Measurements from ENCODE around the gene ACTR2. TPM values are rescaled to one million over a fixed set of nuclear protein-coding genes. Genes with fewer than 3 reads are reported as not detected.
"Not testable (repeated sequence)": the region's sequence is repeated elsewhere in the genome, so short reads cannot be mapped to it uniquely, and the experiment has no call there.

Gene ACTR2
- 100 to 1,000 TPM in 11 of 12 donors, not detected in 1; 111 to 169 (median 127) TPM for polyA plus RNA-seq (ENCODE audit: insufficient read length in 12 of 12)
- long read RNA-seq, donor 1, transcript ACTR2-201 (9 exons, 3,861 nt) = major isoform, 24 of 145 reads
- long read RNA-seq, donor 1, partial matches to known transcripts = 121 of 145 reads
- long read RNA-seq, donor 1, other reads (novel, unspliced or antisense) = 0 of 145 reads
- long read RNA-seq, donor 2, transcript ACTR2-201 (9 exons, 3,861 nt) = major isoform, 30 of 43 reads
- long read RNA-seq, donor 2, partial matches to known transcripts = 0 of 43 reads
- long read RNA-seq, donor 2, other reads (novel, unspliced or antisense) = 11 of 43 reads
- long read RNA-seq, donor 3, transcript ACTR2-201 (9 exons, 3,861 nt) = major isoform, 17 of 17 reads
- long read RNA-seq, donor 3, partial matches to known transcripts = 0 of 17 reads
- long read RNA-seq, donor 3, other reads (novel, unspliced or antisense) = 0 of 17 reads
- long read RNA-seq, donor 4, transcript ACTR2-201 (9 exons, 3,861 nt) = major isoform, 9 of 34 reads
- long read RNA-seq, donor 4, partial matches to known transcripts = 25 of 34 reads
- long read RNA-seq, donor 4, other reads (novel, unspliced or antisense) = 0 of 34 reads
- long read RNA-seq, donor 5, transcript ACTR2-201 (9 exons, 3,861 nt) = major isoform, 34 of 42 reads
- long read RNA-seq, donor 5, partial matches to known transcripts = 8 of 42 reads
- long read RNA-seq, donor 5, other reads (novel, unspliced or antisense) = 0 of 42 reads
- long read RNA-seq, donor 6, transcript ACTR2-201 (9 exons, 3,861 nt) = major isoform, 14 of 14 reads
- long read RNA-seq, donor 6, partial matches to known transcripts = 0 of 14 reads
- long read RNA-seq, donor 6, other reads (novel, unspliced or antisense) = 0 of 14 reads
- long read RNA-seq, donor 7, transcript ACTR2-201 (9 exons, 3,861 nt) = major isoform, 13 of 20 reads
- long read RNA-seq, donor 7, partial matches to known transcripts = 0 of 20 reads
- long read RNA-seq, donor 7, other reads (novel, unspliced or antisense) = 7 of 20 reads
- long read RNA-seq, donor 8, transcript ACTR2-201 (9 exons, 3,861 nt) = major isoform, 26 of 63 reads
- long read RNA-seq, donor 8, partial matches to known transcripts = 28 of 63 reads
- long read RNA-seq, donor 8, other reads (novel, unspliced or antisense) = 8 of 63 reads
- long read RNA-seq, donor 9, transcript ACTR2-201 (9 exons, 3,861 nt) = major isoform, 18 of 24 reads
- long read RNA-seq, donor 9, partial matches to known transcripts = 6 of 24 reads
- long read RNA-seq, donor 9, other reads (novel, unspliced or antisense) = 0 of 24 reads
- long read RNA-seq, donor 10, transcript ACTR2-201 (9 exons, 3,861 nt) = major isoform, 25 of 72 reads
- long read RNA-seq, donor 10, partial matches to known transcripts = 40 of 72 reads
- long read RNA-seq, donor 10, other reads (novel, unspliced or antisense) = 7 of 72 reads
- long read RNA-seq, donor 11, transcript ACTR2-201 (9 exons, 3,861 nt) = major isoform, 24 of 32 reads
- long read RNA-seq, donor 11, partial matches to known transcripts = 0 of 32 reads
- long read RNA-seq, donor 11, other reads (novel, unspliced or antisense) = 7 of 32 reads

DNA sequence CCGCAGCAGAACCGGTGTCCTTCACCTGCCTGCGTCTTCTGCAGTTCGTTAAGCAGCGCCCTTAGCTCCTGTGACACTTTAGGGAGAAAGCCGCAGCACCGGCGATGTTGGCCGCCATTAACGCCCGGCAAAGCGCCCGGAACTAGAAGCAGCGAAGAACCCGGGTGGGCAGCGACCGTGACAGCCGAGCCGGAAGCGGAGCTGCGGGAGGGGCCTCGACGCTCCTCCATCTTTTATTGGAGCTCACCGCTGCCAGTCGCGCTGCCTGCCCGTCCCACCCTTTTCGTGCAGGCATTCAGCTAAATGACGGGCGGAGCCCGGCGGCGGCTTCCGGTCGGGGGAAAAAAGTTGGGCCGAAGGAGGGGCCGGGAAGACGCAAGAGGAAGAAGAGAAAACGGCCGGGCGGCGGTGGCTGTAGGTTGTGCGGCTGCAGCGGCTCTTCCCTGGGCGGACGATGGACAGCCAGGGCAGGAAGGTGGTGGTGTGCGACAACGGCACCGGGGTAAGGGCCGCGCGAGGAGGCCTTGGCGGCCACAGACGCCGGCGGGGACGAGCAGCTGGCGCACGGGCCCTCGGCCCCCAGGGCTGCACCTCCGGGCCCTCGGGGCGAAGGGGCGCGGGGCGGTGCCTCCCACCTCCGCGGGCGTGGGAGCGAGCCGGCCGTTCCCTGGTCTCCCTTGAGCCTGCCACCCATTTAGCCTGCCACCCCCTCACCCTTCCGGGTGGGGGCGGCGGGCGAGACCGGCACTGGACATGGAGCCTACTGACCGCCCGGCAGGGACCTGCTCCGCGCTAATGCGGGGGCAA lies at the start of gene ACTR2:
Gene ACTR2, plus strand, starts transcription at position 376 of the 807 bp plus-strand sequence. Its CDS starts 79 bp downstream, at position 455.
- peak; percentile 96 for DNase-seq

DNA sequence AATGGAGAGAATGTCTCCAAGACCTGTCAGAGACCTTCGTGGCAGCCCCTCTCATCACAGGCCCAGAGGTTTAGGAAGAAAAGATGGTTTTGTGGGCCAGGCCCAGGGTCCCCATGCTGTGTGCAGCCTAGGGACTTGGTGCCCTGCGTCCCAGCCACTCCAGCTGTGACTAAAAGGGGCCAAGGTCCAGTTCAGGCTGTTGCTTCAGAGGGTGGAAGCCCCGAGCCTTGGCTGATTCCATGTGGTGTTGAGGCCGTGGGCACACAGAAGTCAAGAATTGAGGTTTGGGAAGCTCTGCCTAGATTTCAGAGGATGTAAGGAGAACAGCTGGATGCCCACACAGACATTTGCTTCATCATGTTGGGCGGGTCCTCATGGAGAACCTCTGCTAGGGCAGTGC lies 45.1 kb upstream of the ACTR2 start:
- DNase-seq = no peak

DNA sequence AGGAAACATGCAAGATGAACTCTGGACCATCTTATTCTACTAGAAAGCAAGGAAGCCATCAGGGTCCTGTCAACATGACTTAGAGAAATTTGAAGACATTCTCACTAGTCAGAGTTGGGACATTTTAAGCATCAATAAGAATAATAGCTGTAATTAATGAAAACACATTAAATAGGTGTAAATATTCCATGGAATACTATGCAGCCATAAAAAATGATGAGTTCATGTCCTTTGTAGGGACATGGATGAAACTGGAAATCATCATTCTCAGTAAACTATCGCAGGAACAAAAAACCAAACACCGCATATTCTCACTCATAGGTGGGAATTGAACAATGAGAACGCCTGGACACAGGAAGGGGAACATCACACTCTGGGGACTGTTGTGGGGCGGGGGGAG lies 44.2 kb upstream of the ACTR2 start:
- not testable (repeated sequence) for DNase-seq

DNA sequence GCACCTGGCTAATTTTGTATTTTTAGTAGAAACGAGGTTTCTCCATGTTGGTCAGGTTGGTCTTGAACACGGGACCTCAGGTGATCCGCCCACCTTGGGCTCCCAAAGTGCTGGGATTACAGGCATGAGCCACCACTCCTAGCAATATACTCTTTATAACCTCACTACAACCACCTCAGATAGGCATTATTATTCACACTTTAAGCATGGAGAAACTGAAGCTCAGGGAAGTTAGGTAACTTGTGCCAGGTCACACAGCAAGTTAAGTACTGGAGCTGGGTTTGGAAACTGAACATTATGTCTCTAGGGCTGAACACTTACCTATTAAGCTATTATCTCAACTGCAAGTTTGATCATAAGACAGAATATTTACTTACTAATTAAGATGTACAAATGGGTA lies 42.6 kb upstream of the ACTR2 start:
- no peak for DNase-seq

DNA sequence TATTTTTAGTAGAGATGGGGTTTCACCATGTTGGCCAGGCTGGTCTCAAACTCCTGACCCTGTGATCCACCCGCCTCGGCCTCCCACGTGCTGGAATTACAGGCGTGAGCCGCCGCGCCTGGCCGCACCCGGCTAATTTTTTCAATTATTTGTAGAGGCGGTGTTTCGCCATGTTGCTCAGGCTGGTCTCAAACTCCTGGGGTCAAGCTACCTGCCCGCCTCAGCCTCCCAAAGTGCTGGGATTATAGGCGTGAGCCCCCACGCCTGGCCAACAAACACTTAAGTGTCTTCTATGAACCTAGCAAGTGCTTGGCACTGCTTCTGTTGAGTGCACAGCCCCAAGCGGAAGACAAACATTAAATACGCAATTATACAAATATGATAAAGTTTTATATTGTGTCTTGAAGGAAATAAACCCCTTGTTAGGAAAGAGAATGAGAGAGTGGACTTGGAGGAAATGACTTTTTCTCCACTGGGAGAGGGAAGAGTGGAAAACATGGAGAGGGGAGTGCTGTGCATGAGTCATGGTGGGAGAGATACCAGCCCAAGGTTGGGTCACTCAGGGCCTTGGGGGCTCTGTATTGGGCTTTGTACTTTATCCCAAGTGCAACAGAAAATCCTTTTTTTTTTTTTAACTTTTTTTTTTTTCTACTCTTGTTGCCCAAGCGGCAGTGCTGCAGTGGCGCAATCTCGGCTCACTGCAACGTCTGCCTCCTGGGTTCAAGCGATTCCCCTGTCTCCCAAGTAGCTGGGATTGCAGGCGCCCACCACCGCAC lies 41.4 kb upstream of the ACTR2 start:
- no peak for DNase-seq

DNA sequence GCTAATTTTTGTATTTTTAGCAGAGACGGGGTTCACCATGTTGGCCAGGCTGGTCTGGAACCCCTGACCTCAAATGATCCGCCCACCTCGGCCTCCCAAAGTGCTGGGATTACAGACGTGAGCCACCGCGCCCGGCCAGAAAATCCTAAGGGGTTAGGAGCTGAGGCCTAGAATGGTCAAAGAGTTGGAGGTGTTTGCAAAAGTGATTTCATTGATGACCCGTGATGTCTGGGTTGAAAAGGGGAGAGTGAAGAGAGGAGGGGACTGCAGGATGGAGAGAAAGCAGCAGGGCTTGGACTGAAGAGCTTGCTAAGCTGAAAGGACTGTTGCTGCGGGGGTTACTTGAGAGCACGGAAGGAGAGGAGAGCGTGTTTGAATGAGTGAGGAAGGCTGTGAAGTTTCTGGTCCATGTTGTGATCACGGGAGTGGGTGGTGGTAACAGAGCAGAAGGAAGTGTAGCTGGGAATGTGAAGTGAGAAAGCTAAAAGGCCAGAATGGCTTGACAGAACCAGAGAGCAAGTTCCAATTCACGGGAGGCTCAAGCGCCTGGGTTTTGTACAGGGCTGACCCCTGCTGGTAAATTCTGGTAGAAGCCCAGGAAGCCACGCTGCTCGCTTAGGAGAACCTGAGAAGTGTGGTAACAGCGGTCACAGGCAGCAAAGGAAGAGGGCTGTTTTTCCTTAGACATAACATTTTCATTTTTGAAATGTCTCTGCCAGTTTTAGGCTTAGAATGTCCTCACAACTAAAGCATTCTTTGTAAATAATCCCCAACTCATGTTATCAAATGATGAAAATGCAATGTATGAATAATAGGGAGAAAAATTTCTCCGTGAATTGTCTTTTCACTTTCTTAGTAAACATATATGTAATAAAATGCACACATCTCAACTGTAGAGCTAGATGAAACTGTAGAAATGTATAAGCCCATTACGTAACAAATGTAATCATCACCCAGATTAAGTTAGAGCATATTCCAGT lies 40.5 kb upstream of the ACTR2 start:
- DNase-seq = peak; percentile 86

DNA sequence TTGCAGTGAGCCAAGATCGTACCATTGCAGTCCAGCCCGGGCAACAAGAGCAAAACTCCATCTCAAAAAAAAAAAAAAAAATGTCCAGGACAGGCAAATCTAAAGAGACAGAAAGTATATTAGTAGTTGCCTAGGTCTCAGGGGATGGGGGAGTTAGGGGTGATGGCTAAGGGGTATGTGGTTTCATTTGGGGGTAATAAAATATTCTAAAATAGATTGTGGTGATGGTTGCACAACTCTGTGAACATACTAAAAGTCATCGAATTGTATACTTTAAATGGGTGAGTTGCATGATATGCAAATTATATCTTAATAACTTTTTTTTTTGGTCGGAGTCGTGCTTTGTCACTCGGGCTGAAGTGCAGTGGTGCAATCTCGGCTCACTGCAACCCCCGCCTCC lies 34.2 kb upstream of the ACTR2 start:
- no peak for DNase-seq

DNA sequence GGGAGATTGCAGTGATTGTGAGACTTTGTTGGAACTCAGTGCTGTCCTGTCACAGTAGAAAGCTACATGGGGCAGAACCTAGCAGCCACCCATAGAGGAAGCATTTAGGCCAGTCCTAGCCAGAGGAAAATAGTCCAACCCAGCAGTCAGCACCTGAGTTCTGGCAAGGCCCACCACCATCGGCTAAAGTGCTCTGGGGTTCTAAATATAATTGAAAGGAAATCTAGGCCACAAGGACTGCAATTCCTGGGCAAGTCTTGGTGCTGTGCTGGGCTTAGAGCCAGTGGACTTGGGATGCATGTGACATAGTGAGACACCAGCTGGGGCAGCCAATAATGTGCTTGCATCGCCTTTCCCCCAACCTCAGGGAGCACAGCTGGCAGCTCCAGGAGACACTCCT lies 28.9 kb upstream of the ACTR2 start:
- DNase-seq = no peak

DNA sequence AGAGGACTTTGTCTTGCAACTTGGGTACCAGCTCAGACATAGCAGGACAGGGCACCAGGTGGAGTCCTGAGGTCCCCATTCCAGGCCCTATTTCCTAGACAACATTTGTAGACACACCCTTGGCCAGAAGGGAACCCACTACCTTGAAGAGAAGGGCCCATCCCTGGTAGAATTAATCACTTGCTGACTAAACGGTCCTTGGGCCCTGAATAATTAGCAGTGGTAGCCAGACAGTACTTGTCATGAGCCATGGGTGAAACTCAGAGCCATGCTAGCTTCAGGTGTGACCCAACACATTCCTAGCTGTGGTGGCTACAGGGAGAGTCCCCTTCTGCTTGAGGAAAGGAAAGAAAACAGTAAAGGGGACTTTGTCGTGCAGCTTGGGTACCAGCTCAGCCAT lies 28.5 kb upstream of the ACTR2 start:
- no peak for DNase-seq

DNA sequence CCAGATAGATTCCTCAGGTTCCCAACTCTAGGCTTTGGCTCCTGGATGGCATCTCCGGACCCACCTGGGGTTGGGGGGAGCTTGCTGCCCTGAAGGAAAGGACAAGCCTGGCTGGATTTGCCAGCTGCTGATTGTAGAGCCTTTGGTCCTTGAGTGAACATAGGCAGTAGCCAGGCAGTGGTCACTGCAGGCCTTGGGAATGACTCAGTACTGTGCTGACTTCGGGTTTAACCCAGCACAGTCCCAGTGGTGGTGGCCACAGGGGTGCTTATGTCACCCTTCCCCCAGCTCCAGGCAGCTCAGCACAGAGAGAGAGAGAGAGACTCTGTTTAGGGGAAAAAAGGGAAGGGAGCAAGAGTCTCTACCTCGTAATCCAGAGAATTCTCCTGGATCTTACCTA lies 27.7 kb upstream of the ACTR2 start:
- no peak for DNase-seq

DNA sequence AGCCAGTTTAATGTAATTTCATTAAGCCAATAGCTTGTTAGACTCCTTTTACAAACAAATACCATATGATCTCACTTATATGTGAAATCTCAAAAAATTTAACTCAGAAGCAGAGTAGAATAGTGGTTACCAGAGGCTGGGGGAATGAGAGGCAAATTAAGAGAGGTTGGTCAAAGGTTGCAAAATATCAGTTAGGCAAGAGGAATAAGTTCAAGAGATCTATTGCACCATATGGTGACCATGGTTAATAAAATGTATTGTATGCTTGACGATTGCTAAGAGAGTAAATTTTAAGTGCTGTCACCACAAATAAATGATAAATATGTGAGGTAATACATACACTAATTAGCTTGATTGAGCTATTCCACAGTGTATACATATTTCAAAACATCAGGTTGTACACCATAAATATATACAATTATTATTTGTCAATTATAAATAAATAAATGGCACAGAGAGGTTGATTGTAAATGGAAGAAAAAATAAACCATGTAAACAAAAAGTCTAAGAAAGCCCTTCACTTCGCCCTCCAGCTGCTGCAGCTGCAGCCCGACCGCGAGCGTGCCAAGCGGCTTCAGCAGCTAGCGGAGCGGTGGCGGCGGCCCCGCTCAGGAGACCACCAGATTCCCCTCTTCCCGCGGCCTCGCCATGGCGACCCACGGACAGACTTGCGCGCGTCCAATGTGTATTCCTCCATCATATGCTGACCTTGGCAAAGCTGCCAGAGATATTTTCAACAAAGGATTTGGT lies 23.0 kb upstream of the ACTR2 start:
- no peak for DNase-seq

DNA sequence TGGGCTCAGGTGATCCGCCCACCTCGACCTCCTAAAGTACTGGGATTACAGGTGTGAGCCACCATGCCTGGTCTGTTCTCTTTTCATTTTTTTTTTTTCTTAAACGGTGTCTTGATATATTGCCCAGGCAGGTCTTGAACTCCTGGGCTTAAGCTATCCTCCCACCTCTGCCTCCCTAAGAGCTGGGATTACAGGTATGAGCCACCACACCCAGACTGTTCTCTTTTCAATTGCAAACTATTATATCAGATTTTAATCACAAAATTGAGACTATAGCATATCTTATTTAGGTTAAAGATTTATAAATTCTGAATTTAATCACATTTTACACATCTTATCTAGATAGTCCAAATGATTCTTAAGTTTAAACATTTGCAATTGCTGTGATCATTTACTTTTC lies 15.5 kb upstream of the ACTR2 start:
- DNase-seq = no peak

DNA sequence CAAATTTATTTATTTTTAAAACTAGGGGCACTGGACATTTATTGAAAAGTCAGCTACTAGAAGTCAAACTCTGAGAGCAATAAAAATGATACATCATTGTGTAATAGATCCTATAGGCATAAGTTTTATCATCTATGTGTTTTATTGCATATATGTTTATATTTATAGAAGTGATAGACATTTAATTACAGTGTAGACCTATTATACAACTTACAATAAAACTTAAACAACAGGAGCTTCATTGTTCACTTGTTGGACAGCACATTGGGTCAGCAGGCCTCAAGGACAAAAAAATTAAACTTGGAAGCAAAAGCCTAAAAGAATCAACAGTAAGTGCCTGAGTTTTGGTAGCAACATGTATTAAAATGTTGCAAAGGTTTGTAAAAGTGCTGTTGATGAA lies 15.0 kb upstream of the ACTR2 start:
- no peak for DNase-seq

DNA sequence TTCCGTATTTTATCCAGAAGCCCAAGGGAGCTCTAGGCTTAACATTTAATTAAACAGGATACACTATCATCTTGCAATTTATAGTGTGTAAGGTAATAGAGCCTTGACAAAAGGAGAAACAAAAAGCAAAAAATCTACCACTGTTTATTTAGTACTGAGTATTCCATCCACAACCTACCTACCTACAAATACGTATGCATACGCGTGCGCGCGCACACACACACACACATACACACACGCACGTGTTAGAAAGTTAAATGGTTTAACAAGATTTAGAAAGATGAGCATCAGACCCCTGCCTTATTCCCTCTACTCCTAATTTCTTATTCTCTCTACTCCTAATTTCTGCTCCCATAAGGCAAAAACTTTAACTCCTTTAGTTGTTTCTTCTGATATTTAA lies 14.6 kb upstream of the ACTR2 start:
- DNase-seq = no peak

DNA sequence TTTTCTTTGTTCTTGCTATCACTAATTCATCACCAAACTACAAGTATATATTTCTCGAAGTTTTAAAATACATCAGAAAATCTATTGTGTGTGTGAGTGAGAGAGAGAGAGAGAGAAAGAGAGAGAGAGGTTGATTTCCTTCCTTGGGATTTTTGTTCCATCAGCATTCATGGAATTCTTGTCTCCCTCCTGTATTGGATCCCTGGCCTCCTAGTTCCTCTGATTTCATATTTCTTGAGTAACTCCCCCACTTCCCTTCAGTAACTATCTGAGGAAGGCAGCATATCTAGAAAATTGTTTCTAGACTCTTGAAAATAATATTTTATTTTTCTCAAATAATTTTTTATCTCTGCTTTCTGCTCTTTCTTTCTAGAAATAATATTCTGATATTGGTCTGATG lies 13.3 kb upstream of the ACTR2 start:
- DNase-seq = no peak

DNA sequence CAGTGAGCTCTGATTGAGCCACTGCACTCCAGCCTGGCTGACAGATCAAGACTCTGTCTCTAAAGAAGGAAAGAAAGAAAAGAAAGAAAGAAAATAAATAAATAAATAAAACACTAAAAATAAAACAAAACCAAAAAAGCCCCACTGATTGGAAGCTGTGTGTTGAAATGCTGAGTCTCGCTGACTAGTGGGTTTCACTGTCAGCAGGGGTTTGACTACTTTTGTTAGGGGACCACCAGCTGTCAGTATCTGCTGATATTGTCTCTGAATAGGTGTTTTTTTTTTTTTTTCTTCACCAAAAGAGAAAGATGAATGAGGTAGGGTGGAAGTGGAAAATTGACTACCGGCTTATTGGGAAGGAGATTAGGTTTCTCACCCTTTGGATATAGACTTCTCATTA lies 12.8 kb upstream of the ACTR2 start:
- no peak for DNase-seq

DNA sequence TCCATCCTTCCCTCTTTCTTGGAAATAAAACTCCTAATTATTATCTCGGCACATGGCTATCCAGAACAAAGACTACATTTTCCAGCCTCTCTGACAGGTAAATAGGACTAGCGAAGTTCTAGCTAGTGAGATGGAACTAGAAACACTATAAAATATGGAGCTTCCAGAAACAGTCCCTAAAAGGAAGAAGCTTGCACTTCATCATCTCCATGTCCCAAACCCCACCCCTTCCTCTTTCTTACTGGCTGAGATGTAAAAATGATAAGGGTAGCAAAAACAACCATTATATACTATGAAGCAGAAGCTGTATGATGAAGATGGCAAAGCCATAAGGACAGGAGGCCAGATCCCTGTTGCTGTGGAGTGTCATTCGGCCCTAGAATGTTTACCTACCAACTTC lies 11.7 kb upstream of the ACTR2 start:
- no peak for DNase-seq

Data from muscle of arm (tissue), 14 donors.